GM23248 (cell line): Measurements from ENCODE around the gene TMEM72.

Experiments used
- EZH2 ChIP-seq: fragments of 200-600 bp; sonication (generic); IDR thresholded peaks from 2 replicates; pipeline ENCODE4 v1.6.1; 2018; ENCODE audit warnings: antibody characterized with exemption, mild to moderate bottlenecking; ENCODE audit not compliant: insufficient read depth, poor library complexity, severe bottlenecking
- EZH2phosphoT487 ChIP-seq: fragments of 200-600 bp; sonication (generic); IDR thresholded peaks from 2 replicates; pipeline ENCODE4 v1.6.1; 2018; ENCODE audit warnings: antibody characterized with exemption, moderate library complexity, mild to moderate bottlenecking, low read depth; ENCODE audit not compliant: insufficient read depth

GRCh38 chr10:44882166-44882720, 28.9 kb upstream of the TMEM72 start:
- TF ChIP-seq EZH2 (no peak), EZH2phosphoT487 (no peak)
